HG02763 (cell line): ENCODE results near the gene TMEM235.
"Not testable (repeated sequence)": the region's sequence is repeated elsewhere in the genome, so short reads cannot be mapped to it uniquely, and the experiment has no call there.

Experiments
- ATAC-seq: cut with Tn5 transposase; IDR thresholded peaks from one replicate; pipeline ENCODE4 v1.9.1; 2021; ENCODE audit warnings: mild to moderate bottlenecking, moderate library complexity; ENCODE audit not compliant: unreplicated experiment

Gene TMEM235

GRCh38 chr17:78214706-78215061, 16.7 kb upstream of the TMEM235 start:
- no peak for ATAC-seq

- ATAC-seq: no peak
Measured at GRCh38 chr17:78219396-78220150, 11.9 kb upstream of the TMEM235 start.

DNA sequence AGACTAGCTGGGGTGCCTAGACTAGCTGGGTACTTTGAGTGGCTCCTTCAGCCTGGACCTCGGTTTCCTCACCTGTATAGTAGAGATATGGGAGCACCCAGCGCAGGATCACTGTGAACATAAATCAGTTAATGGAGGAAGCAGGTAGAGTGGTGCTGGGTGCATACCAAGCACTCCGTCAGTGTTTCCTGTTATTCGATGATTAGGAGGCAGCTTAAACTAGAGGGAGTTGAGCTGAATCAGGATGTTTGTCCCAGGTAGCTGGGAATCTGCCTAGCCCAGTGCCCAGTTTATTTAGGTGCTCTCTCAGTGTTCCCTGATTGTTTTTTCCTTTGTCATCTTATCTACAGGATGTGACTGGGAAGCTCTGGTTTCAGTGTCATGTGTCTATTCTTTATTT, 8.4 kb upstream of the TMEM235 start:
- no peak for ATAC-seq

- no peak for ATAC-seq
Measured at GRCh38 chr17:78223765-78224164, 7.7 kb upstream of the TMEM235 start.

- ATAC-seq: no peak
Measured at GRCh38 chr17:78224231-78225087, 7.0 kb upstream of the TMEM235 start.

DNA sequence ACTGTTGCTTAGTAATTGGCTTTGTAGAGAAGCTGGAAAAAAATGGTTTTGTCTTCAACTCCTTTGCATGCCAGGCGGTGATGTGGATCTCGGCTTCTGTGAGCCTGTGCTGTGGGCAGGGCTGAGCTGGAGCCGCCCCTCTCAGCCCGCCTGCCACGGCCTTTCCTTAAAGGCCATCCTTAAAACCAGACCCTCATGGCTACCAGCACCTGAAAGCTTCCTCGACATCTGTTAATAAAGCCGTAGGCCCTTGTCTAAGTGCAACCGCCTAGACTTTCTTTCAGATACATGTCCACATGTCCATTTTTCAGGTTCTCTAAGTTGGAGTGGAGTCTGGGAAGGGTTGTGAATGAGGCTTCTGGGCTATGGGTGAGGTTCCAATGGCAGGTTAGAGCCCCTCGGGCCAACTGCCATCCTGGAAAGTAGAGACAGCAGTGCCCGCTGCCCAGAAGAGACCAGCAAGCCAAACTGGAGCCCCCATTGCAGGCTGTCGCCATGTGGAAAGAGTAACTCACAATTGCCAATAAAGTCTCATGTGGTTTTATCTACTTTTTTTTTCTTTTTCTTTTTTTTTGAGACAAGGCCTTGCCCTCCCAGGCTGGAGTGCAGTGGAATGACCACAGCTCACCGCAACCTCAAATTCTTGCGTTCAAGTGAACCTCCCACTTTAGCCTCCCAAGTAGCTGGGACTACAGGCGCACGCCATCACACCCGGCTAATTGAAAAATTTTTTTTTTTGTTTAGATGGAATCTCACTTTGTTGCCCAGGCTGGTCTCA, 6.2 kb upstream of the TMEM235 start:
- no peak for ATAC-seq

DNA sequence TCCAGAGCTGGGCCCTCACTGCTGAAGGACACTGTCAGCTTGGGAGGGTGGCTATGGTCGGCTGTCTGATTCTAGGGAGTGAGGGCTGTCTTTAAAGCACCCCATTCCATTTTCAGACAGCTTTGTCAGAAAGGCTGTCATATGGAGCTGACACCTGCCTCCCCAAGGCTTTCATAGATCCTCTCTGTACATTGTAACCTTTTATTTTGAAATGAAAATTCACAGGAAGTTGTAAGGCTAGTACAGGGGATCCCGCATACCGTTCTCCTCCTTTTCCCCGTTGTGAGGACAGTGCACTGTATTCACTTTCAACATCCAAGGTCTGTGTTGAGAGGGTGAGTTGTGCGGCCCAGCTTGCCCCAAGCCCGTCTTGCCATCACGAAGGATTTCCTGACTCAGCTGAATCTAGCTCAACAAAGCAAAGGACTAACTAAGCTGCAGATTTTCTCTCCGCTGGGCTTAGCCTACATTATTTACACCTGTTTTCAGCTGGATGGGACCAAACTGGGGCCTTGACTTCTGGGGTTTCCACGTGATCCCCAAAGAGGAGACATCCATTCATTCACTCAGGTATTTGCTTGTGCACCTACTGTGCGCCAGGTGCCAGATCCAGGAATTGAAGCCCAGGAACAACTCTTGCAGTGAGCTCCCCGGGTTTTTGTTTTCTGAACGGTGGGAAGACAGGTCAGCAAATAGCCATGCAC, 5.2 kb upstream of the TMEM235 start:
- ATAC-seq: no peak

DNA sequence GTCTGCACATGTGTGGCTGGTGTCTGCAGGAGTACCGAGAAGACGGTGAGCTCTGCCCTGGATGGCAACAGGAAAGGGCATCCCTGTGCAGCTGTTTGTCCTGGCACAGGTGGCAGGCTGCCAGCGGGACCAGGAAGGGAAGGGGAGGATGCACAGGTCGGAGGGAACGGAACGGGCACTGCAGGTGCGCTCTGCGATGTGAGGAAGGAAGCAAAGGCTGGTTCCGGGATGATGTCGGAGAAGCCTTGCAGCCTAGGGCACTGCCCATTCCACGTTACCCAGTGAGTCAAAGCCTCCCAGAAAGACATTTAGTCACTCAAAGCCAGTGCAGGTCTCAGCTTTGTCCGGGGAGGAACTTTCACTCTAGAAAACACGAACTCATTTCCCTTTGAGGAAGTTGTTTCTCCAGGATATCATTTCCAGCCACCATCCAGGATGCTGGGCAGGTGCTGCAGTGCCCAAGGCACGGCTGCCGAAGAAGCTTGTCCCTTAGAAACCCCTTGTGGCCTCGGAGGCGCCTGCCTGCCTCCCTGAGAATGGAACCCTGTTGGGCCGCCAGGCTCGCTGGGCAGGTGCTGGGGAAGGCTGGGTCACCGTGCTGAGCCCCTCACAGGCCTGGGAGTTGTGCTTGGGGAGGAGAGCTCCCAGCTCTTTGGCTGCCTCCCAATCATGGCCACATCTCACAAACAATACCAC, 4.5 kb upstream of the TMEM235 start:
- ATAC-seq: no peak

DNA sequence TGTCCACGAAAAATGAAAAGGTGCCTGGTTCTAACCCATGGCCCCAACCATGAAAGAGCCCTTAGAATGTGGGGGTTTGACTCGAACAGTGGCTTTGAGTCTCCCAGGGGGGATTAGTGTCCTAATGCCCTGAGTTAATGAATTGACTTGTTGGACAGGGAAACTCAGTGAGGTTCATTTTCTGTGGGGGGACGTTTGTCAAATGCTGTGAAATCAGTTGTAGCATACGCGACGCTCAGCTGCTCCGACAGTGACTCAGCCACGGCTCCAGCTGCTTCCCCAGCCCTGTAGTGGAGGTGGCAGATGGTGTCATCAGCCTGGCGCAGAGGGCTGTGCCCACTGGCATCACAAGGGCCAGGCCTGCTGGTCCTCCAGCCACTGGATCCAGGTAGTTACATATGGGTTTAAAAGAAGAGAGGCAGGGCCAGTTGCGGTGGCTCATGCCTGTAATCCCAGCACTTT, 3.9 kb upstream of the TMEM235 start:
- no peak for ATAC-seq

- ATAC-seq: no peak
Measured at GRCh38 chr17:78228176-78228575, 3.3 kb upstream of the TMEM235 start.

DNA sequence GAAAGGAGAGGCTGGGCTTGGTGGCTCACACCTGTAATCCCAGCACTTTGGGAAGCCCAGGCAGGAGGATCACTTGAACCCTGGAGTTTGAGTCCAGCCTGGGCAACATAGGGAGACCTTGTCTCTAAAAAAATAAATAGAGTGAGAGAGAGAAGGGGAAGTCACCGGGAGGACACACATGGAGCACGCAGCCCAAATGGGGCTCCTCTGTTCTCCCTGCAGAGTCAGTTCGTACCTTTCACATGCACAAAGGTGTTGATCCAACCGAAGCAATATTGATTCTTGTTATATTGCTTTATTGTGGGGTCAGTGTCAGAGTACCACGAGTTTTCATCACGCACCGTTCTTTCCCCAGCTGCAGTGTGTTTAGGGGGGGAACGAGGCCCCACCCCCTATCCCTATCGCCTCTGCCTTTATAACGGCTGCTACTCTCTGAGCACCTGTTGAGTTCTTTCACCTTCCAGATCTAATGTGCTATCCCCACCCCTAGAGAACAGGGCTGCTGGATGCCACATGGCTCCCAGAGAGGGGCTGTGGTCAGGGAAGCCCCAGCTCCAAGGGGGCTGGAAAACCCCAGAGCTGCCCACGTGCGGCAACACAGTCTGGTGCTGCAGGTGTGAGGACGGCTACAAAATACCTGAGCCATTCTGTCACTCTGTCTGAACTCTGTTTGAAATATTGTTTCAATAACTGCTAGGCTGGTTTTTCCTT, 1.0 kb upstream of the TMEM235 start:
- no peak for ATAC-seq

DNA sequence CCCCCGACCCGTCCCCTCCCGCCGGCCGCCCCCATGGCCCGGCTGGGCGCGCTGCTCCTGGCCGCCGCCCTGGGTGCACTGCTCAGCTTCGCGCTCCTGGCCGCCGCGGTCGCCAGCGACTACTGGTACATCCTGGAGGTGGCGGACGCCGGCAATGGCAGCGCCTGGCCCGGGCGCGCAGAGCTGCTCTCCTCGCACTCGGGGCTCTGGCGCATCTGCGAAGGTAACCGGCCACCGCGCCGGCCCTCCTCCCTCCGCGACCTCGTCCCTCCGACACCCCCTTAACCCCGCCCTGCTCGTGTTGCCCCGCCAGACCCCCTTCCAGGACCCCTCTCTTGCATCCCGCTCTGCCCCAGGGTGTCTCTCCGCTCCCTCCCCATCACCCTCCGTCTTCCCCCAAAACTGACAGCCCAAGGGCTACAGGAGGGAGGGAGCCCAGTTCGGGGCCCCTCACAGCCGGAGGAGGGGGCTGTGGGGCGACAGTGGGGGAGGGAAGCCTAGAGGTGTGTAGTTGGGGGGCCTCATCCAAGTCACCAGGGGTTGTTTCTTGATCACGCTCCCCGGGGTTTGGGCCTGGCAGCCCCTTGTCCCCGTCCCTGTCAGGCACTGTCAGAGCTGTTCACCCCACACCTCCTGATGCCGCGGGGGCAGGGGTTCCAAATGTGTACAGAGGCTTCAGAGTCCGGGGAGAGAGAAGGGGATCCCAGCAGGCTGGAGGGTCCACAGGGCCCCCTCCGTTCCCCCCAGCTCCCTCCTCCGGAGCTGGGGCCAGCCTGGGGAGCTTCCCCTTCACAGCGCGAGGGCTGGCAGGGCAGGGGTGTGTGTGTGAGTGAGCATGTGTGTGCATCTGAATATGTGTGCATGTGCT, 794 bp downstream of the TMEM235 start:
- no peak for ATAC-seq

DNA sequence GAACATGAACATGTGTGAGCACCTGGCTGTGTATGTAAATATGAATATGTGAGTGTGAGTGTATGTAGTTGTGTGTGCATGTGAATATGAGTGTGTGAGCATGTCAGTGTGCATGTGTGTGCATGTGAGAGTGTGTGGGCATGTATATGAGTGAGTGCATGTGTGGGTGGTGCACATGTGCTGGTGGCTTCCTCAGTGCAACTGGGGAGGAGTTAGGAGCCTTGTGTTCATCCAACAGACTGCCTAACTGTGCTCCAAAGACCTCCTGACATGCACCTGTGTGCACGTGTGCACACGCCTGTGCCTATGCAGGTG, 1.4 kb downstream of the TMEM235 start:
- no peak for ATAC-seq

- ATAC-seq: no peak
Measured at GRCh38 chr17:78233678-78234077, 2.2 kb downstream of the TMEM235 start.

DNA sequence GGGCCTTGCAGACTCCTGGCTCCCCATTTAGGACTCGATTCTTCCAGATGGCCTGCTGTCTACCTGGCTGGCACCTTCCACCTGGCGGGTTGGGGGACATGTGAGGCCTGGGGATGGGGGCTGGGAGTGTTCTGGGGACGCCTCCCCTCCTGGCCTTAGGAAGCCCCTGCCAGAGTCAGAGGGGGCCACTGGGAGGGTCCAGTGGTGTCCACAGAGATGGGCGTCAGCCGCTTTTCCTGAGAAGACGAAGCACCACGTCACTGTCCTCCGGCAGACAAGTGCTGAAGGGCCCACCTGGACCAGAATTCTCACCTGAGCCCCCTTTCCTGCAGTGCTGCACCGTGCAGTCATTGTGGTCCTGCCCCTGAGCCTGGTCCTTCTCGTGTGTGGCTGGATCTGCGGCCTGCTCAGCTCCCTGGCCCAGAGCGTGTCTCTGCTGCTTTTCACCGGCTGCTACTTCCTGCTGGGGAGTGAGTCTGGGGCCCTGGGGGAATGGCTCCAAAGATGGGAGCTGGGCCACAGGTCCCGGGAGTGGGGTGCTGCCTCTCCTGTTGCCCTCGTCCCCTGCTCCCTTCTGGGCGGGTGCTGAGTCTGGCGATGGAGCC, 2.9 kb downstream of the TMEM235 start:
- ATAC-seq: no peak

DNA sequence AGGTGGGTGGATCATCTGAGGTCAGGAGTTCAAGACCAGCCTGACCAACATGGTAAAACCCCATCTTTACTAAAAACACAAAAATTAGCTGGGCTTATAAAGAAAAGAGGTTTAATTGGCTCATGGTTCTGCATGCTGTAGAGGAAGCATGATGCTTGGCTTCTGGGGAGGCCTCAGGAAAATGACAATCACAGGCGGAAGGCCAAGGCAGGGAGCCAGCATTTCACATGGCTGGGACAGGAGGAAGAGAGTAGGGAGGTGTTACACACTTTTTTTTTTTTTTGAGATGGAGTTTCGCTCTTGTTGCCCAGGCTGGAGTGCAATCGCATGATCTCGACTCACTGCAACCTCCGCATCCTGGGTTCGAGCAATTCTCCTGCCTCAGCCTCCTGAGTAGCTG, 3.6 kb downstream of the TMEM235 start:
- ATAC-seq: not testable (repeated sequence)

GRCh38 chr17:78235885-78236284, 4.5 kb downstream of the TMEM235 start:
- no peak for ATAC-seq

DNA sequence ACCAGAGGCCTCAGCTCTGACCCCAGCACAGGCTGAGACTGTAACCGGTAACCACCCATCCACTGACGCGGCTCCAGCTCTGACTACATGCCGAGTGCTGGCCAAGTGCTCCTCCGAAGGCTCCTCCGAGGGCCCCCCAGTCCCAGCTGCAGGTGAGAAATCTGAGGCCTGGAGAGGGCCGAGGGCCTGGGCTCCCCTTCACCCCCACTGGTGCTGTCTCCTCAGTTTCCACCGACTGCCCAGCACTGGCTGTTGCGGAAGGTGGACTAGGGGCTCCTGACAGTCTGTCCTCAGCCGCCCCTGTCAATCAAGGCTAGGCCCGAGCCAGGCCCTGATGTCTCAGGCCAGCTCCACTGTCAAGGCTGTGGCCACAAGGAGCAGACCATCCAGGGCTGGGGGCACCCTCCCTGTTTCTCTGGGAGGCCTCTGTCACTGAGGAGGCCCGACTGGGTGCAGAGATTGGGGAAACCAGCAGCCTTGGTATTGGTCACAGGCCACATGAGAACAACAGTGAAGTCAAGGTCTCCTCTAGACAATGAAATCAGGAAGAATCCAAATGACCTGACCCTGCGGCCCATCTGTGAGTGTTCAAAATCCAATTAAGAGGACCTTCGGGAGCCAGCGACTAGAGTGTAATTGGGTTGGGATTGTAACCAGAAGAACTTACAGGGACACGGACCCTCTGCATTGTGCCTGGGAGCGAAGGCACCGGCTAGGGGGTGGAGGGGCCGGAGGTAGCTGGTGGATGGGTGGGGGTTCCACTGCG, 5.1 kb downstream of the TMEM235 start:
- ATAC-seq: no peak
